Activated CD8-positive, alpha-beta memory T cell treated with anti-CD3 and anti-CD28 coated beads, Interleukin-2, amount 50 U/mL, for 24 hours (primary cell): ENCODE measurements around the gene FMNL2.
"Not testable (repeated sequence)": the region's sequence is repeated elsewhere in the genome, so short reads cannot be mapped to it uniquely, and the experiment has no call there.

Source experiments
- DNase-seq: peaks from one replicate; pipeline ENCODE4 v3.0.0-alpha.2; 2020; ENCODE audit errors: extremely low read depth

Gene FMNL2

GRCh38 chr2:152522446-152522845 is 187.5 kb downstream of the FMNL2 start:
- not testable (repeated sequence) for DNase-seq

DNA sequence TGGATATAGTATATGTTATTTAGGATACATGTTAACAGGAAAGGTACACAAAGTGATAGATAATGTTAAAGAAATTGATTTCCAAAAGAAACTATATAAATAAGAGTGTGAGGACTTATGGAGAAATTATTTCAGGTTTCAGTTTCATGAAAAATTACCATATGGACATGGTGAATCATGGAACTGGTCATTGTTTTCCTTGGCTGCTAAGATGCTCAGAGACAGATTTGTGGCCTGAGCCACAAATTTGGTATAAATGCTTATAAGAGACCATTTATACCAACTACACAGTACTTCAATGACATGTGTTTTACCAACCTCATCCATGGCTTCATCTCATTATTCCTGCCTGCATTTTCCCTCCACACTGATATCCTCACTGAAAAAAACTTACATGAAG is 188.1 kb downstream of the FMNL2 start:
- no peak for DNase-seq

DNA sequence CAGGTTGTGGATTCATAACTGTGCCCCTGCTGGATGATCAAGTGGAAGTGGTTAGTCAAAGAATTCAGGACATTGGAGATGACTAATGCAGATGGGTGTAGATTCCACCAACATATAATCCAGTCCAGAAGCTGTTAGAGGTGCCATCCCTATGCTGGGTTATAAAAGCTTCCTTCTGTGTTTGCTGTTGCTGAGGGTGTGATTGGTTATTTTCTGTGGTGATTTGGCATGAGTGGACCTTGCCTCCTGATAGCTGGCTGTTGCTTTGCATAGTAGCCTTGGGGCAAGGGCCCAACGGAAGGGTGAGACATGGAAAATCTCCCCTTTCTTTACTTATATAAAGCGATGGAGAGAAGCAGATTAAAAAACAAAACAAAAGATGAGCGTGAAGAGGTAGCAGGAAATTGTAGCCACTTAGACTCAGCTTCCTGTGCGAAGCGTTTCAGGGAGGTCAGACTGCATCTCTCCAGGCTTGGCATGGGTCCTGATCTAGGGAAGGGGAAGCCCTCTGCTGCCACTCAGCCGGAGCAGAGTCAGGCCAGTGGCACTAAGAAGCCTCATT is 190.4 kb downstream of the FMNL2 start:
- DNase-seq = no peak

- no peak for DNase-seq
These were observed 194.6 kb downstream of the FMNL2 start for GRCh38 chr2:152529420-152530115.

DNA sequence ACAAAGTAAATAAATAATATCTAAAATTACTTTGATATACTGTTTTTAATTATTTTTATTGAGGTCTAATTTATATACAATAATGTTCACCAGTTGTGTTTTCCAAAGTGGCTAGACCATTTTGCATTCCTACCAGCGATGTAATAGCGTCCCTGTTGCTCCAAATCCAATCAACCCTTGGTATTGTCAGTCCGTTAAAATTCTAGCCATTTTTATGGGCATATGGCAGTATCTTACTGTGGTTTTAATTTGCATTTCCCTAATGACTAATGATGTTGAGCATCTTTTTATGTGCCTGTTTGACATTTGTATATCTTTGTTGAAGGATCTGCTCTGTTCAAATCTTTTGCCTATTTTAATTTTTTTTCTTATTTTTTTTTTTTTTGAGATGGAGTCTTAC is 197.3 kb downstream of the FMNL2 start:
- DNase-seq = no peak

DNA sequence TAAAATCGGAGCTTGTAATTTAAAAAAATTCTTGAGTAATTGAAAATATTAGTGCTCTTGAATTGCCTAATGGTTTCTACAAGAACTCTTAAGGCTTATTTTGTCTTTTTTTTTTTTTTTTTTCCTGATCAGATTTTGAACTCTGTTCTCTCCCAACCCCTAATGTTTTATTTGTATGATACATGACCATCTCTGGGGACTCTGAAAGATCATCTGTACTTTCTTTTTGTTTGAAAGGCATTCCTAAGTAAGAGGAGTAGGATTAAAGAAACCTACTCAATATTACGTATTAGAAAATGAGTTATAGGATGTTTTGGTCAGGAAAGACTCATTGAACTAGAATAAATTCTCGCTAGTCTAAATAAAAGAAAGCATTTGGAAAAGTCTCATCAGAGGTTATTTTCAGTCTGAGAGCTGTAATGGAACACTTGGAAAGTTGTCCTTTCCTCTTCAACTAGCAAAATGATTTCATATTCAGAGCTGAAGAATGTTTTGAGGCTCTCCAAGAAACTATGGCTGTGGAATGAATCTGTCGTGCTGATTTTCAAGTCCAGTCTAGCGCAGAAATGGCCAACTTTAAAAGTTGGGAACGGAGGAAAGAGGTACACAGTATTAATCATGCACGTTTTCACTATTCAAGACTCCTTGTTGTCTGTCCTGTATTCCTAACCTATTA is 199.6 kb downstream of the FMNL2 start:
- DNase-seq = no peak

DNA sequence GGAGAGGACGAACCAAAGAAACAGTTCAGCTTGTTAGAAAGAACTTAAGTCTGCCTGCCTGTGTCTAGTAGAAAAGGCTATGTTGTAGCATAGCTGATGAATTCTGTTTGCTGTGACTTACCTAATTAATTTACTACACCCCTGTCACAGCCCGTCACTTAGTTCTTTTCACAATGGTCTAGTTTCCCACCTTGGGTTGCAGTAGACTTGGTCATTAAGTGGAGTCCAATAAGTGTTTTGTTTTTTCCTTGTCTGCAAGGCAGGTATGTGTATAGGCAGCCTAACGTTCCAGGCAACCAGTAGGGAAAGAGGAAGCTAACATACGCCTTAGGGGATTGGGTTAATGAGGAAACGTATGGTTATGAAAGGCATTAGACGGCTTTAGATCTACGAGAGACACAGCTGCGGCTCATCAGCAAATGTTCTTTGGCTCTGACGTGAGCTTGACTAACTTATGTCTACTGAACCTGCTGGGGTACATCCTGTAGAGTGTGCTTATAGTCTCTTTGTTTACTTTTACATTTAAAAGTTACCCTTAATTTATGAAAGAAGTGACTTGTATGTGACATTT is 202.2 kb downstream of the FMNL2 start:
- DNase-seq = no peak

GRCh38 chr2:152539424-152539823 is 204.4 kb downstream of the FMNL2 start:
- DNase-seq = no peak

GRCh38 chr2:152541712-152542111 is 206.7 kb downstream of the FMNL2 start:
- DNase-seq = no peak

GRCh38 chr2:152542337-152542994 is 207.5 kb downstream of the FMNL2 start:
- no peak for DNase-seq

DNA sequence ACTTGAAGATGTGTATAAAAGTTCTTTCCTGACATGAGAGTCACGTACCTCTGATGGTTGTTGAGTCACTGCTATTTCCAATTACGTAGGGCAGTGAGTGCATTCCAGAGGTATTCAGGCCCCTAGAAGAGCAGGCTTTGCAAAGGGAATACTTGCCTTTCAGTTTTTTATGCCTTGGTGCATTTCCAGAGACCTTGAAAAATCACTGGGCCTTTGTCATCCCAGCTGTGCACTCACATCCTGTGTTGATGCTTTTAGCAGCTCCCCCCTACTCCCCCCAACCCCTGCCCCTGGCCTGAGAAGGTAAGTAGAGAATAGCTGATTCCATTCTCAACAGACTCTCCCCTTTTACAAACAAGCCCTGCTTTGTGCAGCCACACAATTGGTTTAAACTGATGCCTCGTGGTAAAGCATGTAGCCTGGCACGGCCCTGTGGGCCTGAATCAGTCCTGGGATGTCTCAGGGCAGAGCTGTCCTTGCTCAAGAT is 208.1 kb downstream of the FMNL2 start:
- no peak for DNase-seq

DNA sequence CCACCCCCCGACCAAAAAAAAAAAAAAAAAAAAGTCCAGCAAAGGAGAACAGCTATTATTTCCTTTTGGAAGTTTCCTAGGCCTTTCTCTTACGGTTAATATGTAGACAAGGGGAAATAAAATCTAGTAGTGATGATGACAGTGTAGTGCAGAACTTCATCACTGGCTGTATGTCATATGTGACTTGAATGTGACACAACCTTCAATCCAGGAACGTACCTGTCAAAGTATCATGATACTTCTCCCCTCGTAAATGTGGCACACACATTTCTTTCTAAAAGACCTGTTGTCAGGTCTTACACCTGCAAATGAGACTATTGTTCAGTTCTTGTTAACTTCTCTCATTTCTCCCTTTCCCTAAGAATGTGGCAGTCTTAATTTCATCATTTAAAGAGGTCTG is 208.7 kb downstream of the FMNL2 start:
- DNase-seq = no peak

DNA sequence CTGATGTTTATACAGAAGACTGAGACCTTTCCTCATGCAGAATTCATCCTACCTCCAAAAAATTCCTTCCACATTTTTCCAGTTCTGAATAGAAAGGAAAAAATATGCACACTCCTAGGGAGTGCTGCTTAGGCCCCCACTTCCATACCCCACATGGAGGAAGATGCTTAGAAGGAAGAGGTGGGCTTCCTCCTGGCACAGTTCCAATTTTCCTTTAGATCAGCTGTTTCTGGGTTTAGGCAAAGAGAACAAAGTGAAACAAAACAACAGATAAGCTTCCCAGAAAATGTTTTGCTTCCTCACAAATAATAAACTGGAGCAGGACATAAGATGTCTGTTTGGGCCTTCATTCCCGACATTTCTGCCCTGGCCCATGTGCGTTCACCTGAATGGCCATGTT is 209.7 kb downstream of the FMNL2 start:
- no peak for DNase-seq

DNA sequence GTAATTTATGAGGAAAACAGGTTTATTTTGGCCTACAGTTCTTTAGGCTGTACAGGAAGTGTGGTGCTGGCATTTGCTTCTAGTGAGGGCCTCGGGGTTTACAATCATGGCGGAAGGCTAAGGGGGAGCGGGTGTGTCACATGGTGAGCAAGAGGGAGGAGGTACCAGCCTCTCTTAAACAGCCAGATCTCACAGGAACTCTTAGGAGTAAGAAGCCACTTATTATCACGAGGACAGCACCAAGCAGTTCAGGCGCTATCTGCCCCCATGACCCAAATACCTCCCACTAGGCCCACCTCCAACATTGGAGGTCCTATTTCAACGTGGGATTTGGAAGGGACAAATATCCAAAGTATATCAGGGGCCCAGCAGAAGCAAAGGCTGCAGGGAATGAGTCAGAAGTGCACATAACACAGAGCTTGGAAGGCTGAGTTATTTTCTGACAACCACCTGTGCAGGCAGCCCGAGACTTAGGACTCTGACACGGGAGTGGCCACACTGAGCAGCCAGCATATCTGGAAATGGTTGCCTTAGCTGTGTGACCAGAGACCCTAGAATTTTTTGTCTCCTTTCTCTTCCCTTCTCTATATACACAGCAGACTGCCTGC is 211.4 kb downstream of the FMNL2 start:
- DNase-seq = no peak

GRCh38 chr2:152548111-152548875 is 213.3 kb downstream of the FMNL2 start:
- DNase-seq = no peak

GRCh38 chr2:152548996-152549395 is 214.0 kb downstream of the FMNL2 start:
- no peak for DNase-seq

DNA sequence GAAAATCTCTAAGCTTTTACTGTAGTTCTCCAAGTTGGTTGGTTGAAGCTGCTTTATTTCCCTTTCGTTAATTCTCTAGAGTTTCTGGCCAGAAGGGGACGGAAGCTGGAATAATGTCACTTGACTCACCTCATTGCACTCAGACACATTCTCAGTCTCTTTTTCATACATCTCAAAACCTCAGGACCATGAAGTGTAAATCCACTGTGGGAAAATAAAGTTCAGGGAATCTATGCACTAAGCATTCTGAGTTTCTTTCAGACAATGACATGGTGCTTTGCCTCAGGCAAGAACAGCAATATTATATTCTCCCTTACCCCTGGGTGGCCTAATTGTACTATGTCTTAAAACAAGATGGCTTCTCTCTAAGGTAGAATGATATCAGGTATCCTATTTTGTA is 214.4 kb downstream of the FMNL2 start:
- no peak for DNase-seq

DNA sequence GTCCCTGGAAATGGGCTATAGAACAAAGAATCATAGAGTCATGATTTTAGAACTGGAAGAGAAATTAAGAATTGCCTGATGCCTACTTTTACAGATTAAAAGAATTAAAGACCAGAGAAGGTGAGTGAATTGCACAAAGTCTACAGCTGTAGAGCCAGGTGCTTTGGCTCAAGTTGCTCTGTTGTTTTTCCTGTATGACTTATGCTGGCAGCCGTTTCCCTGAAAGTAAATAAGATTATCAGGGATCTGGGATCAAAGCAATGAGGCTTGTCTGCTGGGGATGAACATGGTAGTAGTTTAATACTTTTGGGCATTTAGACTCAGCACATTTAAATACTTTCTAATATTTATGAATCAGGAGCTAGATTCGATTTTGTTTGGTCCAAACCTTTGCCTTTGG is 215.4 kb downstream of the FMNL2 start:
- DNase-seq = no peak

- no peak for DNase-seq
These were observed 217.9 kb downstream of the FMNL2 start for GRCh38 chr2:152552888-152553287.

DNA sequence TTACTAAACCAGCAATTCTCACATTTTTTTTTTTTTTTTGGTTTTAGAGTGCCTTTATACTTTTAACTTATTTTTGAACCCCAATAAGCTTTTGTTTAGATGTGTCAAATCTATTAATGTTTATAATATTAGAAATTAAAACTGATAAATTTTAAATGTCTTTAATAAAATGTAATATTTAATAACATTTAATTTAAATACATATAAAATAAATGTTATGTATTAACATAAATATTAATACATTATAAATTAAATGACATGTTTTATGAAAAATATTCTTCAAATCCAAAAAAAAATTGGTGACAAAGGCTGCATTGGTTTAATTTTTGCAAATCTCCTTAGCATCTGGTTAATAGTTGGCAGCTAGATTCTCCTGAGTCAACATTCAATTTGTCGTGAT is 218.5 kb downstream of the FMNL2 start:
- no peak for DNase-seq

- DNase-seq = no peak
These were observed 220.1 kb downstream of the FMNL2 start for GRCh38 chr2:152555048-152555447.
